ENCODE data around the gene RASL11A. TPM values are rescaled to one million over a fixed set of nuclear protein-coding genes. Genes with fewer than 3 reads are reported as not detected.

The RASL11A gene
- total RNA-seq, 1 experiment from 2014 or later = 2.7 TPM

GRCh38 chr13:27228131-27228530 is 42.5 kb upstream of the RASL11A start:
- Histone ChIP-seq H2BK12ac (ENCODE audit: insufficient read length, low read depth, low read length) (no peak overlapping the region), H2BK5ac (ENCODE audit: insufficient read length, low read length) (no peak overlapping the region), H4K5ac (ENCODE audit: insufficient read length, low read depth, low read length) (no peak overlapping the region), H3K56ac (ENCODE audit: insufficient read length, low read depth, low read length) (no peak overlapping the region), H2BK20ac (ENCODE audit: low read depth, low read length, poor library complexity, severe bottlenecking) (no peak overlapping the region), H3K79me2 (ENCODE audit: insufficient read depth, low read length) (no peaks in the 10 kb centered on the region), H3K4me2 (ENCODE audit: insufficient read depth, insufficient read length, low read length) (no peak overlapping the region), H3T11ph (ENCODE audit: low read length) (no peak overlapping the region), H2AFZ (ENCODE audit: low read length) (no peak overlapping the region), H3K27me3 (ENCODE audit: insufficient read depth, low read length) (no peaks in the 10 kb centered on the region), H3K79me1 (ENCODE audit: insufficient read depth, low read depth, low read length, poor library complexity, severe bottlenecking) (no peaks in the 10 kb centered on the region), H3K14ac (ENCODE audit: insufficient read depth, low read length) (no peak overlapping the region), H3K9me3 (ENCODE audit: control insufficient read depth, low read depth, low read length) (no peaks in the 10 kb centered on the region), H3K23me2 (ENCODE audit: insufficient read length, low read depth, low read length, poor library complexity, severe bottlenecking) (no peaks in the 10 kb centered on the region), H4K91ac (ENCODE audit: insufficient read length, low read depth, low read length) (no peak overlapping the region), H2BK120ac (ENCODE audit: low read depth, low read length, poor library complexity, severe bottlenecking) (no peak overlapping the region), H2AK5ac (ENCODE audit: insufficient read length, low read length) (no peak overlapping the region), H4K20me1 (ENCODE audit: control insufficient read depth, insufficient read depth, insufficient read length) (no peaks in the 10 kb centered on the region), H3K9ac (ENCODE audit: extremely low read depth, insufficient read length, low read length) (no peak overlapping the region), H4K8ac (replicated peaks; ENCODE audit: insufficient read length, low read depth, low read length) (no peak overlapping the region), H3K27ac (ENCODE audit: insufficient read length, low read depth, low read length) (no peak overlapping the region), H3K4me1 (ENCODE audit: insufficient read depth, low read length) (no peaks in the 10 kb centered on the region), H3K23ac (ENCODE audit: insufficient read length, low read depth, low read length) (no peak overlapping the region), H3K4ac (ENCODE audit: low read depth, low read length) (no peak overlapping the region), H2BK15ac (ENCODE audit: low read depth, low read length) (no peak overlapping the region), H3K18ac (ENCODE audit: insufficient read length, low read depth, low read length) (no peak overlapping the region)
- Mint-ChIP-seq H3K27me3 (ENCODE audit: low read depth) (peaks cover 2% of the 10 kb centered on the region; the same call in 1 of the 2 replicates), H3K27ac (no peak overlapping the region), H3K9me3 (peaks cover 0 to 14% of the 10 kb centered on the region in 2 experiments; a peak in 3 of 5 replicates), H3K4me3 (no peak overlapping the region), H3K4me1 (peaks cover 2 to 5% of the 10 kb centered on the region in 2 experiments; a peak in 3 of 4 replicates), H3K36me3 (ENCODE audit: insufficient read depth in 1 of 3, low read depth in 3 of 3) (no peaks in the 10 kb centered on the region)
- no peak for DNase-seq
- no peak for TF ChIP-seq CTCF (conservative IDR thresholded peaks at IDR 0.05)

Measured in H9 (cell line).